ENCODE results near the gene IFITM1. TPM values are rescaled to one million over a fixed set of nuclear protein-coding genes. Genes with fewer than 3 reads are reported as not detected.
A peak's percentile ranks its signal among the peaks of the same experiment; 100 is the strongest.

The IFITM1 gene
- total and polyA plus RNA-seq, 2 of the 4 experiments (the other 2 are of a cell fraction), result 24.2 to 68.9 TPM

- no peak overlapping the region for H3K4me2 ChIP-seq (ENCODE audit: low read depth, low read length)
- H3K9me3 ChIP-seq (ENCODE audit: control insufficient read depth, insufficient read depth, low read length), result no peaks in the 10 kb centered on the region
- no peak overlapping the region for H3K18ac ChIP-seq (ENCODE audit: low read depth, low read length)
- H4K8ac ChIP-seq (ENCODE audit: low read depth in 2 of 2, low read length in 2 of 2), result no peak overlapping the region
- no peaks in the 10 kb centered on the region for H3K4me1 ChIP-seq (ENCODE audit: control insufficient read depth, insufficient read depth, low read length)
- TF ChIP-seq MAFK (IDR thresholded peaks at IDR 0.05; ENCODE audit: low read depth, low read length), result peak; percentile 51
- no peak for TF ChIP-seq POLR2A (IDR thresholded peaks at IDR 0.05; ENCODE audit: low read depth, low read length)
- no peak for TF ChIP-seq MAZ (IDR thresholded peaks at IDR 0.05; ENCODE audit: borderline replicate concordance, low read depth, low read length)
- TF ChIP-seq CEBPB (IDR thresholded peaks at IDR 0.05; ENCODE audit: low read depth, low read length), result no peak
- no peak for TF ChIP-seq FOS (IDR thresholded peaks at IDR 0.05; ENCODE audit: low read depth, low read length)
- TF ChIP-seq, protein P1, sequence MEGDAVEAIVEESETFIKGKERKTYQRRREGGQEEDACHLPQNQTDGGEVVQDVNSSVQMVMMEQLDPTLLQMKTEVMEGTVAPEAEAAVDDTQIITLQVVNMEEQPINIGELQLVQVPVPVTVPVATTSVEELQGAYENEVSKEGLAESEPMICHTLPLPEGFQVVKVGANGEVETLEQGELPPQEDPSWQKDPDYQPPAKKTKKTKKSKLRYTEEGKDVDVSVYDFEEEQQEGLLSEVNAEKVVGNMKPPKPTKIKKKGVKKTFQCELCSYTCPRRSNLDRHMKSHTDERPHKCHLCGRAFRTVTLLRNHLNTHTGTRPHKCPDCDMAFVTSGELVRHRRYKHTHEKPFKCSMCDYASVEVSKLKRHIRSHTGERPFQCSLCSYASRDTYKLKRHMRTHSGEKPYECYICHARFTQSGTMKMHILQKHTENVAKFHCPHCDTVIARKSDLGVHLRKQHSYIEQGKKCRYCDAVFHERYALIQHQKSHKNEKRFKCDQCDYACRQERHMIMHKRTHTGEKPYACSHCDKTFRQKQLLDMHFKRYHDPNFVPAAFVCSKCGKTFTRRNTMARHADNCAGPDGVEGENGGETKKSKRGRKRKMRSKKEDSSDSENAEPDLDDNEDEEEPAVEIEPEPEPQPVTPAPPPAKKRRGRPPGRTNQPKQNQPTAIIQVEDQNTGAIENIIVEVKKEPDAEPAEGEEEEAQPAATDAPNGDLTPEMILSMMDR (conservative IDR thresholded peaks at IDR 0.05; ENCODE audit: low read depth, low read length), result no peak
- H3K4me3 ChIP-seq (ENCODE audit: insufficient read depth, low read depth, low read length), result no peak overlapping the region
- H3K14ac ChIP-seq (replicated peaks; ENCODE audit: low read depth, low read length), result no peak overlapping the region
- peaks cover 8% of the 10 kb centered on the region for H3K27me3 ChIP-seq (ENCODE audit: control insufficient read depth, insufficient read depth, low read length)
- no peak overlapping the region for H2BK20ac ChIP-seq (ENCODE audit: low read depth, low read length)
- no peak overlapping the region for H4K91ac ChIP-seq (ENCODE audit: insufficient read depth, low read depth, low read length)
- no peaks in the 10 kb centered on the region for H3K9me1 ChIP-seq (ENCODE audit: insufficient read depth, low read length)
- H3K23ac ChIP-seq (ENCODE audit: low read depth, low read length), result no peak overlapping the region
- no peak overlapping the region for H4K5ac ChIP-seq (ENCODE audit: low read depth, low read length)
- H2AK5ac ChIP-seq (ENCODE audit: low read depth, low read length), result no peak overlapping the region
- no TSS peak for BruUV-seq (replicated peaks)
- H2AK9ac ChIP-seq (replicated peaks; ENCODE audit: low read depth, low read length, poor library complexity), result no peak overlapping the region
- ChIA-PET CTCF (no interaction called here), POLR2A (ENCODE audit: unreplicated experiment) (no interaction called here)
- dilution Hi-C loops (cut with HindIII; ENCODE audit: low sequenced_read_pairs, unreplicated experiment) (no loop called here), in situ Hi-C loops (cut with MboI; ENCODE audit: low sequenced_read_pairs) (no loop called here), intact Hi-C loops (cut with micrococcal nuclease) (no loop called here)
- no peak overlapping the region for H2BK5ac ChIP-seq (ENCODE audit: low read depth, low read length, poor library complexity, severe bottlenecking)
- no peak overlapping the region for H2BK15ac ChIP-seq (ENCODE audit: low read depth, low read length)
- WGBS, 2 experiments (ENCODE audit: extremely low coverage in 2 of 2, insufficient read length in 1 of 2), result 83% methylated on average over 2 of the region's 3 CpGs; no CpG with 5 or more reads in 1 of the 2 experiments
- H2BK120ac ChIP-seq (ENCODE audit: low read depth, low read length), result no peak overlapping the region
- DNase-seq (no peak), ATAC-seq (ENCODE audit: low read depth) (no peak)
- no peaks in the 10 kb centered on the region for H4K20me1 ChIP-seq (ENCODE audit: insufficient read depth, low read length)
- H3K56ac ChIP-seq (ENCODE audit: extremely low read depth, insufficient read depth, low read length), result no peak overlapping the region
- no peak overlapping the region for H2AFZ ChIP-seq (replicated peaks; ENCODE audit: low read length, poor library complexity)
- no peaks in the 10 kb centered on the region for H3K36me3 ChIP-seq (ENCODE audit: control insufficient read depth, insufficient read depth, low read length)
- no peak overlapping the region for H3K27ac ChIP-seq (ENCODE audit: insufficient read depth, low read length)
- H3K4ac ChIP-seq (ENCODE audit: low read depth, low read length), result no peak overlapping the region
- no peak overlapping the region for H3K9ac ChIP-seq (ENCODE audit: low read depth, low read length)
- H3K79me1 ChIP-seq (ENCODE audit: low read depth in 1 of 2, low read length in 2 of 2), result no peaks in the 10 kb centered on the region
Measured at GRCh38 chr11:342328-342727, 28.5 kb downstream of the IFITM1 start.

All from IMR-90 (cell line).